Pancreas (tissue), 10 donors: ENCODE data around the gene REEP3. TPM values are rescaled to one million over a fixed set of nuclear protein-coding genes. Genes with fewer than 3 reads are reported as not detected.

Source experiments
- ATAC-seq, 4 donors: fragments of 200-7000 bp; cut with Tn5 transposase; one replicate each; pipeline versions ENCODE4 v1.8.0 to v1.9.1; 2020; ENCODE audit warnings: mild to moderate bottlenecking in 4 of 4, moderate library complexity in 4 of 4
- DNase-seq, 6 donors: peaks; one replicate each; pipeline ENCODE4 v3.0.0-alpha.2; 2020
- FAIRE-seq: peaks from 2 replicates; lab custom pipeline; 2012; peaks lifted over from hg19 to GRCh38; lab: Jason Lieb, UNC
- H3K27ac ChIP-seq, 4 donors: fragments of 200-600 bp; sonication (generic); 1 replicate in 3 of 4; 2 replicates in 1 of 4; pipeline versions ENCODE4 v1.5.0 to v1.8.0; 2020
- H3K27me3 ChIP-seq, 4 donors: fragments of 200-600 bp; one replicate each; pipeline ENCODE4 v1.8.0; 2021
- H3K36me3 ChIP-seq, 3 donors: fragments of 200-600 bp; sonication (generic) in 1 of 3; one replicate each; pipeline versions ENCODE4 v1.5.0 to v1.8.0; 2020 to 2021
- H3K4me1 ChIP-seq, 3 donors: fragments of 200-600 bp; one replicate each; pipeline ENCODE4 v1.8.0; 2021
- H3K4me3 ChIP-seq, 4 donors: fragments of 200-600 bp; sonication (generic) in 2 of 4; one replicate each; pipeline versions ENCODE4 v1.5.0 to v1.8.0; 2020 to 2021
- H3K9me3 ChIP-seq, 4 donors: fragments of 200-600 bp; one replicate each; pipeline ENCODE4 v1.8.0; 2021
- CTCF ChIP-seq, 4 donors: fragments of 200-600 bp; sonication (generic) in 3 of 4; IDR thresholded peaks; one replicate each; pipeline versions ENCODE4 v1.5.0 to v1.8.0; 2021; ENCODE audit warnings: antibody characterized with exemption in 4 of 4
- WGBS, 2 donors: extraction: QIAGEN DNeasy Blood & Tissue Kit; methylation state at CpG; one replicate each; pipeline ENCODE4 v1.1.7; 2013; 5-methylcytosine and 5-hydroxymethylcytosine counted together
- intact Hi-C, 3 donors: fragments of 100-400 bp; cut with DNase I; formaldehyde crosslinking; loops; one replicate each; pipeline versions ENCODE4 v1.11.1 to v1.14.2; 2022
- polyA plus RNA-seq, 2 donors: library from polyadenylated mRNA; stranded (reverse); fragments of 200-250 nt; gene quantifications; one replicate each; pipeline ENCODE4 v1.2.3, GENCODE V29; 2013
- total RNA-seq, 6 donors: library from RNA; stranded (reverse); fragmentation: NEBNext Ultra II Directional in 4 of 6; extraction: Animal tissue kit (Norgen Biotek cat#: 25700) in 4 of 6; gene quantifications; one replicate each; pipeline versions ENCODE4 v1.2.1 to v1.2.4, GENCODE V29; 2021 to 2023
- donor health status: healthy with polysubstance abuse.
- donor health status: DM: no; HTN: no; CAD: no; lungs with moderate emphysema.
- donor health status: DM: no; HTN: no; CAD: no.
- donor health status: control.
- donor health status: control.
- donor health status: Bipolar disorder and iron deficiency.
- donor health status: DM: yes; HTN: yes; CAD: no.
- donor health status: DM: no; HTN: no; CAD: no.
- donor health status: DM: no; HTN: no; CAD: no.
- donor health status: DM: yes; HTN: yes; CAD: no.

REEP3 gene
- total and polyA plus RNA-seq, 8 donors = 2.7 to 21.3 (median 9.4) TPM

GRCh38 chr10:63633677-63634487 lies 112.7 kb downstream of the REEP3 start:
- peak in 3 of 4 donors; percentile 8 to 14 (median 11) for TF ChIP-seq CTCF (IDR thresholded peaks at IDR 0.05)
- no peaks in the 10 kb centered on the region for H3K9me3 ChIP-seq
- H3K27ac ChIP-seq = no peak overlapping the region
- H3K36me3 ChIP-seq = no peaks in the 10 kb centered on the region
- 44 to 53% methylated on average over 5 of the region's 5 CpGs for WGBS, 2 donors
- FAIRE-seq (no peak), DNase-seq (peak in 1 of 6 donors; percentile 24), ATAC-seq (no peak)
- H3K4me1 ChIP-seq = peaks cover 0 to 4% (median 3%) of the 10 kb centered on the region in 3 donors
- H3K27me3 ChIP-seq = no peaks in the 10 kb centered on the region
- no peak overlapping the region for H3K4me3 ChIP-seq
- intact Hi-C loops = loop anchor here in 1 of 3 donors (5.0 to 10.0 kb wide), 2 partner anchors 83 to 459 kb away; no protein-coding TSS in a partner anchor

- no peaks in the 10 kb centered on the region for H3K36me3 ChIP-seq
- H3K4me1 ChIP-seq = peaks cover 0 to 4% (median 3%) of the 10 kb centered on the region in 3 donors
- no peaks in the 10 kb centered on the region for H3K27me3 ChIP-seq
- H3K27ac ChIP-seq = no peak overlapping the region
- WGBS, 2 donors = 88 to 95% methylated on average over 6 of the region's 6 CpGs
- no peak overlapping the region for H3K4me3 ChIP-seq
- DNase-seq (no peak), ATAC-seq (no peak), FAIRE-seq (no peak)
- H3K9me3 ChIP-seq = no peaks in the 10 kb centered on the region
- intact Hi-C loops = loop anchor here in 1 of 3 donors (5.0 to 10.0 kb wide), 2 partner anchors 83 to 460 kb away; no protein-coding TSS in a partner anchor
- no peak for TF ChIP-seq CTCF (IDR thresholded peaks at IDR 0.05)
Observed at GRCh38 chr10:63634488-63635065, 113.4 kb downstream of the REEP3 start.

GRCh38 chr10:63636812-63637211 lies 115.6 kb downstream of the REEP3 start:
- H3K9me3 ChIP-seq = no peaks in the 10 kb centered on the region
- no peak for DNase-seq
- intact Hi-C loops = loop anchor here in 1 of 3 donors (10.0 kb wide), 1 partner anchor 462 kb away; no protein-coding TSS in a partner anchor
- FAIRE-seq = no peak
- no peak overlapping the region for H3K27ac ChIP-seq
- no peak for ATAC-seq
- TF ChIP-seq CTCF (IDR thresholded peaks at IDR 0.05) = no peak
- H3K36me3 ChIP-seq = no peaks in the 10 kb centered on the region
- WGBS, 2 donors = 46% methylated on average over 3 of the region's 3 CpGs
- no peak overlapping the region for H3K4me3 ChIP-seq
- no peaks in the 10 kb centered on the region for H3K27me3 ChIP-seq
- H3K4me1 ChIP-seq = peaks cover 0 to 4% (median 0%) of the 10 kb centered on the region in 3 donors

GRCh38 chr10:63637901-63638327 lies 116.7 kb downstream of the REEP3 start:
- H3K4me3 ChIP-seq = no peak overlapping the region
- H3K27ac ChIP-seq = peak overlapping the region in 2 of 4 donors; percentile 33 to 47
- no peaks in the 10 kb centered on the region for H3K36me3 ChIP-seq
- ATAC-seq (peak; percentile 62 to 87 (median 78)), FAIRE-seq (no peak), DNase-seq (peak in 2 of 6 donors; percentile 25 to 28)
- peaks cover 0 to 4% (median 0%) of the 10 kb centered on the region in 3 donors for H3K4me1 ChIP-seq
- intact Hi-C loops = loop anchor here in 1 of 3 donors (10.0 kb wide), 1 partner anchor 463 kb away; no protein-coding TSS in a partner anchor
- no peaks in the 10 kb centered on the region for H3K9me3 ChIP-seq
- TF ChIP-seq CTCF (IDR thresholded peaks at IDR 0.05) = no peak
- WGBS, 2 donors = 33 to 45% methylated on average over 5 of the region's 5 CpGs
- no peaks in the 10 kb centered on the region for H3K27me3 ChIP-seq
